Sigmoid colon (tissue), 4 donors: ENCODE measurements around the gene KLK10.

ENCODE experiments used
- EP300 ChIP-seq, 4 donors: sonication (generic); formaldehyde crosslinking; IDR thresholded peaks; one replicate each; pipeline ENCODE4 v1.6.1; 2017; ENCODE audit warnings: antibody characterized with exemption in 4 of 4
- POLR2A ChIP-seq, 2 donors: fragments of 450-650 bp; IDR thresholded peaks; one replicate each; pipeline ENCODE4 v1.6.1; 2016; ENCODE audit warnings: antibody characterized with exemption in 2 of 2, mild to moderate bottlenecking in 2 of 2, moderate library complexity in 2 of 2
- POLR2AphosphoS5 ChIP-seq, 4 donors: sonication (generic); formaldehyde crosslinking; IDR thresholded peaks; one replicate each; pipeline ENCODE4 v1.6.1; 2017; ENCODE audit warnings: antibody characterized with exemption in 4 of 4
- TF ChIP-seq, protein P1 (sequence below), 4 experiments: fragments of 450-650 bp in 3 of 4; fragments of 200-600 bp in 1 of 4; IDR thresholded peaks; one replicate each; pipeline ENCODE4 v1.5.1; 2016 to 2019; ENCODE audit warnings: antibody characterized with exemption in 4 of 4, mild to moderate bottlenecking in 3 of 4, moderate library complexity in 2 of 4

DNA sequence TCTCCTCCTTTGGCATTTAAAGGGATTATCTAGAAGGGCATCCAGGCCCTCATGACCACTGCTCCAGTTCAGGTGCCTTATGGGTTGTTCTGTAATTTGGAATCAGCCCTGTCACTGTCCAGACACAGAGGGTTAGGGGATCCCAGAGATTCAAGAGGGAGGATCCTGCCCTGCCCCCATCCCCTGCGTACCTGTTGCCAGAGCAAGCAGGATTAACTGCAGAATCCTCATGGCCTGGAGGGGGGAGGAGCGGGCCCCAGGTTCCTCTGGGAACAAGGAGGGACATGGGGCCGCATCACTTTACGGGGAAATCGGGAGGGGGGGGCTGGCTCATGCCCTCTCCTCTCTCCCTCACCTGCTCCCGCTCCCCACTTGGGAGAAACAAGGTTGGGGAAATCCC is 5.9 kb upstream of the KLK10 start:
- TF ChIP-seq, protein P1, sequence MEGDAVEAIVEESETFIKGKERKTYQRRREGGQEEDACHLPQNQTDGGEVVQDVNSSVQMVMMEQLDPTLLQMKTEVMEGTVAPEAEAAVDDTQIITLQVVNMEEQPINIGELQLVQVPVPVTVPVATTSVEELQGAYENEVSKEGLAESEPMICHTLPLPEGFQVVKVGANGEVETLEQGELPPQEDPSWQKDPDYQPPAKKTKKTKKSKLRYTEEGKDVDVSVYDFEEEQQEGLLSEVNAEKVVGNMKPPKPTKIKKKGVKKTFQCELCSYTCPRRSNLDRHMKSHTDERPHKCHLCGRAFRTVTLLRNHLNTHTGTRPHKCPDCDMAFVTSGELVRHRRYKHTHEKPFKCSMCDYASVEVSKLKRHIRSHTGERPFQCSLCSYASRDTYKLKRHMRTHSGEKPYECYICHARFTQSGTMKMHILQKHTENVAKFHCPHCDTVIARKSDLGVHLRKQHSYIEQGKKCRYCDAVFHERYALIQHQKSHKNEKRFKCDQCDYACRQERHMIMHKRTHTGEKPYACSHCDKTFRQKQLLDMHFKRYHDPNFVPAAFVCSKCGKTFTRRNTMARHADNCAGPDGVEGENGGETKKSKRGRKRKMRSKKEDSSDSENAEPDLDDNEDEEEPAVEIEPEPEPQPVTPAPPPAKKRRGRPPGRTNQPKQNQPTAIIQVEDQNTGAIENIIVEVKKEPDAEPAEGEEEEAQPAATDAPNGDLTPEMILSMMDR (IDR thresholded peaks at IDR 0.05) = no peak
- TF ChIP-seq EP300 (IDR thresholded peaks at IDR 0.05) (no peak), POLR2A (IDR thresholded peaks at IDR 0.05) (no peak), POLR2AphosphoS5 (IDR thresholded peaks at IDR 0.05) (no peak)
